Neural progenitor cell (in vitro differentiated cells): ENCODE measurements around the gene PTPRR. TPM values are rescaled to one million over a fixed set of nuclear protein-coding genes. Genes with fewer than 3 reads are reported as not detected.

ENCODE experiments used
- DNase-seq: peaks from one replicate; pipeline ENCODE4 v3.0.0-alpha.2; 2016; ENCODE audit warnings: low spot score
- H2AFZ ChIP-seq: fragments of 200-600 bp; sonication (generic); replicated peaks from 2 replicates; pipeline ENCODE4 v1.6.1; 2016; ENCODE audit warnings: antibody characterized with exemption
- H3F3A ChIP-seq: fragments of 200-600 bp; sonication (generic); 2 replicates; pipeline ENCODE4 v1.6.1; 2016; ENCODE audit warnings: antibody characterized with exemption, low read depth
- H3K27ac ChIP-seq: fragments of 200-600 bp; sonication (generic); 2 replicates; pipeline ENCODE4 v1.5.1; 2016; ENCODE audit warnings: mild to moderate bottlenecking
- H3K27me3 ChIP-seq: fragments of 200-600 bp; sonication (generic); 2 replicates; pipeline ENCODE4 v1.6.1; 2016; ENCODE audit warnings: mild to moderate bottlenecking, moderate library complexity
- H3K36me3 ChIP-seq: fragments of 200-600 bp; sonication (generic); 2 replicates; pipeline ENCODE4 v1.5.1; 2016
- H3K4me1 ChIP-seq: fragments of 200-600 bp; sonication (generic); 2 replicates; pipeline ENCODE4 v1.6.1; 2016; ENCODE audit warnings: mixed run types
- H3K4me2 ChIP-seq: fragments of 200-600 bp; sonication (generic); 2 replicates; pipeline ENCODE4 v1.6.1; 2016
- H3K4me3 ChIP-seq: fragments of 200-600 bp; sonication (generic); 2 replicates; pipeline ENCODE4 v1.5.1; 2016
- H3K79me2 ChIP-seq: fragments of 200-600 bp; sonication (generic); 2 replicates; pipeline ENCODE4 v1.6.1; 2016; ENCODE audit warnings: low read depth
- H3K9ac ChIP-seq: fragments of 200-600 bp; sonication (generic); 2 replicates; pipeline ENCODE4 v1.6.1; 2016
- H3K9me3 ChIP-seq: fragments of 200-600 bp; sonication (generic); 2 replicates; pipeline ENCODE4 v1.5.1; 2016; ENCODE audit warnings: low read depth
- H4K20me1 ChIP-seq: fragments of 200-600 bp; sonication (generic); 2 replicates; pipeline ENCODE4 v1.6.1; 2016; ENCODE audit warnings: low read depth
- H3K27ac Mint-ChIP-seq: 3 replicates; pipeline ENCODE4 v1.8.0; 2021; ENCODE audit warnings: mixed read lengths
- H3K27me3 Mint-ChIP-seq: 2 replicates; pipeline ENCODE4 v1.8.0; 2022; ENCODE audit warnings: low read depth, mild to moderate bottlenecking, inconsistent platforms, moderate library complexity, mixed read lengths; ENCODE audit not compliant: insufficient read depth
- H3K36me3 Mint-ChIP-seq: 3 replicates; pipeline ENCODE4 v1.8.0; 2021; ENCODE audit warnings: mixed read lengths
- H3K4me1 Mint-ChIP-seq: 3 replicates; pipeline ENCODE4 v1.8.0; 2021; ENCODE audit warnings: mixed read lengths
- H3K4me3 Mint-ChIP-seq: 3 replicates; pipeline ENCODE4 v1.8.0; 2021; ENCODE audit warnings: mild to moderate bottlenecking, moderate library complexity, mixed read lengths
- H3K9me3 Mint-ChIP-seq: 3 replicates; pipeline ENCODE4 v1.8.0; 2020; ENCODE audit warnings: mixed read lengths
- CTCF ChIP-seq: fragments of 200-600 bp; sonication (generic); IDR thresholded peaks from 2 replicates; pipeline ENCODE4 v1.5.1; 2017; ENCODE audit warnings: antibody characterized with exemption, mild to moderate bottlenecking
- EZH2 ChIP-seq: fragments of 200-600 bp; sonication (generic); IDR thresholded peaks from 2 replicates; pipeline ENCODE4 v1.6.1; 2017; ENCODE audit warnings: antibody characterized with exemption, mild to moderate bottlenecking, moderate library complexity
- EZH2phosphoT487 ChIP-seq: fragments of 200-600 bp; sonication (generic); IDR thresholded peaks from 2 replicates; pipeline ENCODE4 v1.6.1; 2017; ENCODE audit warnings: antibody characterized with exemption
- total RNA-seq: library from RNA; depleted of rRNA; stranded (reverse); fragments of >200 nt; gene quantifications from 2 replicates; pipeline ENCODE4 v1.2.3, GENCODE V29; 2015; ENCODE audit warnings: low replicate concordance

The PTPRR gene
- total RNA-seq, 1 donor from 2014 or later, result not detected

GRCh38 chr12:70964867-70965510 is 44.5 kb upstream of the PTPRR start:
- TF ChIP-seq EZH2phosphoT487 (no peak), CTCF (no peak), EZH2 (no peak)
- H3K36me3 Mint-ChIP-seq, result peaks cover 5% of the 10 kb centered on the region
- Histone ChIP-seq H2AFZ (no peak overlapping the region), H3K9me3 (no peaks in the 10 kb centered on the region), H3K27me3 (no peaks in the 10 kb centered on the region), H3K36me3 (no peaks in the 10 kb centered on the region), H3K79me2 (no peaks in the 10 kb centered on the region), H4K20me1 (no peaks in the 10 kb centered on the region), H3K4me3 (no peak overlapping the region), H3K27ac (no peak overlapping the region), H3K9ac (no peak overlapping the region), H3K4me1 (peaks cover 29% of the 10 kb centered on the region), H3F3A (peaks cover 5% of the 10 kb centered on the region), H3K4me2 (no peak overlapping the region)
- no peaks in the 10 kb centered on the region for H3K27me3 Mint-ChIP-seq
- DNase-seq, result no peak
- peaks cover 10% of the 10 kb centered on the region for H3K9me3 Mint-ChIP-seq
- peaks cover 56% of the 10 kb centered on the region for H3K4me1 Mint-ChIP-seq
- H3K27ac Mint-ChIP-seq, result no peak overlapping the region
- no peak overlapping the region for H3K4me3 Mint-ChIP-seq

GRCh38 chr12:70963081-70963660 is 42.6 kb upstream of the PTPRR start:
- Histone ChIP-seq H3K9ac (no peak overlapping the region), H3K4me2 (peak overlapping the region; percentile 45), H3K27me3 (no peaks in the 10 kb centered on the region), H3K36me3 (no peaks in the 10 kb centered on the region), H3F3A (peaks cover 5% of the 10 kb centered on the region), H2AFZ (no peak overlapping the region), H3K27ac (no peak overlapping the region), H3K4me3 (no peak overlapping the region), H4K20me1 (no peaks in the 10 kb centered on the region), H3K9me3 (no peaks in the 10 kb centered on the region), H3K79me2 (no peaks in the 10 kb centered on the region), H3K4me1 (peaks cover 29% of the 10 kb centered on the region)
- no peak overlapping the region for H3K4me3 Mint-ChIP-seq
- TF ChIP-seq CTCF (no peak), EZH2 (no peak), EZH2phosphoT487 (no peak)
- peaks cover 5% of the 10 kb centered on the region for H3K36me3 Mint-ChIP-seq
- peaks cover 56% of the 10 kb centered on the region for H3K4me1 Mint-ChIP-seq
- peaks cover 15% of the 10 kb centered on the region for H3K9me3 Mint-ChIP-seq
- peak; percentile 56 for DNase-seq
- H3K27me3 Mint-ChIP-seq, result no peaks in the 10 kb centered on the region
- H3K27ac Mint-ChIP-seq, result peak overlapping the region; percentile 55

GRCh38 chr12:70962226-70962794 is 41.8 kb upstream of the PTPRR start:
- peaks cover 5% of the 10 kb centered on the region for H3F3A ChIP-seq
- no peaks in the 10 kb centered on the region for H3K36me3 ChIP-seq
- no peak for DNase-seq
- Mint-ChIP-seq H3K27ac (peak overlapping the region; percentile 81), H3K27me3 (no peaks in the 10 kb centered on the region), H3K4me3 (no peak overlapping the region), H3K9me3 (peaks cover 20% of the 10 kb centered on the region), H3K4me1 (peaks cover 56% of the 10 kb centered on the region), H3K36me3 (peaks cover 7% of the 10 kb centered on the region)
- H2AFZ ChIP-seq, result no peak overlapping the region
- no peak overlapping the region for H3K4me3 ChIP-seq
- H3K9me3 ChIP-seq, result no peaks in the 10 kb centered on the region
- H3K4me2 ChIP-seq, result peak overlapping the region; percentile 45
- TF ChIP-seq EZH2, result no peak
- TF ChIP-seq EZH2phosphoT487, result no peak
- no peak for TF ChIP-seq CTCF
- no peaks in the 10 kb centered on the region for H3K79me2 ChIP-seq
- H3K4me1 ChIP-seq, result peaks cover 29% of the 10 kb centered on the region
- H3K27me3 ChIP-seq, result no peaks in the 10 kb centered on the region
- H3K27ac ChIP-seq, result no peak overlapping the region
- no peak overlapping the region for H3K9ac ChIP-seq
- no peaks in the 10 kb centered on the region for H4K20me1 ChIP-seq
